Mesenchymal stem cell (in vitro differentiated cells and primary cell): ENCODE measurements around the gene COX8C. TPM values are rescaled to one million over a fixed set of nuclear protein-coding genes. Genes with fewer than 3 reads are reported as not detected.

Experiments
- DNase-seq: peaks from one replicate; pipeline ENCODE4 v3.0.0-alpha.2; 2013
- H2AFZ ChIP-seq: one replicate; pipeline ENCODE4 v1.6.1; 2013; ENCODE audit warnings: low read depth, mild to moderate bottlenecking, control low read depth, inconsistent platforms, low read length, moderate library complexity
- H2AK5ac ChIP-seq: 2 replicates; pipeline ENCODE4 v1.6.1; 2013; ENCODE audit warnings: low read length, moderate library complexity, mild to moderate bottlenecking, inconsistent platforms; ENCODE audit not compliant: severe bottlenecking
- H2BK120ac ChIP-seq: one replicate; pipeline ENCODE4 v1.6.1; 2013; ENCODE audit warnings: low read depth, mild to moderate bottlenecking, inconsistent platforms, low read length, moderate library complexity
- H2BK12ac ChIP-seq, 2 experiments: one replicate each; pipeline ENCODE4 v1.6.1; 2013; ENCODE audit warnings: inconsistent platforms in 2 of 2, low read length in 2 of 2, mild to moderate bottlenecking in 2 of 2, moderate library complexity in 2 of 2, control low read depth in 1 of 2
- H2BK15ac ChIP-seq: one replicate; pipeline ENCODE4 v1.6.1; 2013; ENCODE audit warnings: mild to moderate bottlenecking, low read depth, inconsistent platforms; ENCODE audit not compliant: poor library complexity, severe bottlenecking
- H2BK5ac ChIP-seq: 2 replicates; pipeline ENCODE4 v1.6.1; 2013; ENCODE audit warnings: low read depth, mild to moderate bottlenecking, low read length, control low read depth, inconsistent platforms; ENCODE audit not compliant: poor library complexity, severe bottlenecking
- H3K14ac ChIP-seq, 2 experiments: one replicate each; pipeline ENCODE4 v1.6.1; 2013; ENCODE audit warnings: inconsistent platforms in 2 of 2, low read length in 2 of 2, control low read depth in 1 of 2, mild to moderate bottlenecking in 1 of 2, moderate library complexity in 1 of 2
- H3K18ac ChIP-seq, 2 experiments: one replicate each; pipeline ENCODE4 v1.6.1; 2013; ENCODE audit warnings: inconsistent platforms in 2 of 2, low read length in 2 of 2, control low read depth in 1 of 2, low read depth in 1 of 2, mild to moderate bottlenecking in 1 of 2
- H3K23ac ChIP-seq, 2 experiments: one replicate each; pipeline ENCODE4 v1.6.1; 2013; ENCODE audit warnings: inconsistent platforms in 2 of 2, low read length in 2 of 2, mild to moderate bottlenecking in 2 of 2, moderate library complexity in 2 of 2, control low read depth in 1 of 2
- H3K27ac ChIP-seq: 2 replicates; pipeline ENCODE4 v1.5.1; 2013; ENCODE audit warnings: mild to moderate bottlenecking, moderate library complexity, low read length, control low read depth, inconsistent platforms; ENCODE audit not compliant: poor library complexity, severe bottlenecking
- H3K27me3 ChIP-seq, 2 experiments: 2 replicates each; pipeline versions ENCODE4 v1.6.1 to v1.7.0; 2013; ENCODE audit warnings: low read length in 2 of 2, mild to moderate bottlenecking in 2 of 2, moderate library complexity in 2 of 2, control low read depth in 1 of 2, inconsistent platforms in 1 of 2; ENCODE audit not compliant: control insufficient read depth in 1 of 2, insufficient read depth in 1 of 2
- H3K36me3 ChIP-seq, 2 experiments: 2 replicates each; pipeline versions ENCODE4 v1.6.1 to v1.7.0; 2013; ENCODE audit warnings: low read length in 2 of 2, control low read depth in 1 of 2, inconsistent platforms in 1 of 2, low read depth in 1 of 2, mild to moderate bottlenecking in 1 of 2; ENCODE audit not compliant: insufficient read depth in 2 of 2, control insufficient read depth in 1 of 2
- H3K4ac ChIP-seq, 2 experiments: one replicate each; pipeline ENCODE4 v1.6.1; 2013; ENCODE audit warnings: inconsistent platforms in 2 of 2, low read length in 2 of 2, mild to moderate bottlenecking in 2 of 2, moderate library complexity in 2 of 2, control low read depth in 1 of 2, low read depth in 1 of 2
- H3K4me1 ChIP-seq: 2 replicates; pipeline ENCODE4 v1.6.1; 2013; ENCODE audit warnings: low read depth, low read length, control low read depth; ENCODE audit not compliant: control insufficient read depth, insufficient read depth
- H3K4me2 ChIP-seq: 2 replicates; pipeline ENCODE4 v1.6.1; 2013; ENCODE audit warnings: low read length, mild to moderate bottlenecking, inconsistent platforms; ENCODE audit not compliant: poor library complexity, severe bottlenecking
- H3K4me3 ChIP-seq, 2 experiments: 2 replicates each; pipeline versions ENCODE4 v1.5.1 to v1.7.0; 2013; ENCODE audit warnings: low read length in 2 of 2, mild to moderate bottlenecking in 2 of 2, control low read depth in 1 of 2, low read depth in 1 of 2; ENCODE audit not compliant: insufficient read depth in 1 of 2
- H3K79me1 ChIP-seq: replicated peaks from 2 replicates; pipeline ENCODE4 v1.6.1; 2013; ENCODE audit warnings: mild to moderate bottlenecking, control low read depth, low read length, inconsistent platforms; ENCODE audit not compliant: poor library complexity, severe bottlenecking
- H3K9ac ChIP-seq: 2 replicates; pipeline ENCODE4 v1.7.0; 2013; ENCODE audit warnings: mild to moderate bottlenecking, low read length, moderate library complexity
- H3K9me3 ChIP-seq: 2 replicates; pipeline ENCODE4 v1.7.0; 2013; ENCODE audit warnings: mild to moderate bottlenecking, low read length; ENCODE audit not compliant: control insufficient read depth
- H4K8ac ChIP-seq: one replicate; pipeline ENCODE4 v1.6.1; 2013; ENCODE audit warnings: inconsistent platforms, mild to moderate bottlenecking, low read length, moderate library complexity
- H4K91ac ChIP-seq: one replicate; pipeline ENCODE4 v1.6.1; 2013; ENCODE audit warnings: mild to moderate bottlenecking, low read length, inconsistent platforms
- WGBS: methylation state at CpG from one replicate; pipeline ENCODE4 v1.1.7; 2013; ENCODE audit warnings: mixed read lengths; 5-methylcytosine and 5-hydroxymethylcytosine counted together
- polyA plus RNA-seq, 2 experiments: library from polyadenylated mRNA; stranded (reverse); fragments of 200-250 nt; gene quantifications; one replicate each; pipeline ENCODE4 v1.2.3, GENCODE V29; 2013

COX8C gene, protein sequence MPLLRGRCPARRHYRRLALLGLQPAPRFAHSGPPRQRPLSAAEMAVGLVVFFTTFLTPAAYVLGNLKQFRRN
- polyA plus RNA-seq (2013, experiment 1 of 2), result not detected
- not detected for polyA plus RNA-seq (2013, experiment 2 of 2)

DNA sequence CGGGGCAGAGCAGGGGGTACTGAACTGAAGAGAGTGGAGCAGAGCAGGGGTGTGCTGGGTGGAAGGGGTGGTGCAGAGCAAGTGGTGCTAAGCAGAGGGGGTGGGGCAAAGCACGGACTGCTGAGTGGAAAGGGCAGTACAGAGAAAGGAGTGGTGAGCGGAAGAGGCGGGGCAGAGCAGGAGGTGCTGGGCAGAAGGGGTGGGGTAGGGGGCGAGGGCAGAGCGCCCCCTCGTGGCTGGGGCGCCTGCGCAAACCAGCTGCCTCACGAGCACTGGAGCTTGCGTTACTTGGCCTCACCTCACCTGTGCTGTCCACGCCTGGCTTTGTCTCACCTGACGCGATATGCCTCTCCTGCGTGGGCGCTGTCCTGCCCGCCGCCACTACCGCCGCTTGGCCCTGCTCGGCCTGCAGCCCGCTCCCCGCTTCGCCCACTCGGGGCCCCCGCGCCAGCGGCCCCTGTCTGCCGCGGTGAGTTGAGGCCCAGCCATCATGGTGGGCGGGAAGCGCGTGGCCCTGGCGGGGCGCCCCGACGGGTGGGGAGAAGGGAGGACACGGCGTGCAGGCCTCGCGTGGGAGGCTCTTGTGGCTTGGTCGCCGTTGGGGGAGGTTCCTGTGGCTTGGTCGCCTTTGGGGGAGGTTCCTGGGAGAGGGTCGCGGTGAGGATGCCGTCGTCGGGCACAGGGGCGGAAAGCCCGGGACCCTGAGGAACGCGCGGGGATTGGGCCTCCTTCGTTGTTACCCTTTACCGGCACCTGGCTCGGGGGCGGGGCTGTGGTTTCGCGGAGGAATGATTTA is at the start of gene COX8C:
TSS of gene COX8C (plus strand) at position 257 of the 796 bp plus-strand sequence. CDS start at position 344, 87 bp downstream.
- DNase-seq, result no peak
- Histone ChIP-seq H3K36me3 (no peaks in the 10 kb centered on the region), H3K27ac (no peak within 1 kb of the TSS), H4K91ac (no peak within 1 kb of the TSS), H4K8ac (no peak within 1 kb of the TSS), H3K9me3 (peaks cover 5% of the 10 kb centered on the region), H3K4me3 (peak within 1 kb of the TSS in 1 of 2 experiments; percentile 25), H2BK120ac (no peak within 1 kb of the TSS), H3K4ac (no peak within 1 kb of the TSS), H2BK12ac (no peak within 1 kb of the TSS), H3K79me1 (no peaks in the 10 kb centered on the region), H3K23ac (no peak within 1 kb of the TSS), H3K18ac (no peak within 1 kb of the TSS), H3K14ac (no peak within 1 kb of the TSS), H2BK5ac (no peak within 1 kb of the TSS), H3K27me3 (no peaks in the 10 kb centered on the region), H3K4me1 (no peaks in the 10 kb centered on the region), H3K4me2 (no peak within 1 kb of the TSS), H3K9ac (no peak within 1 kb of the TSS), H2AFZ (no peak within 1 kb of the TSS), H2BK15ac (no peak within 1 kb of the TSS), H2AK5ac (no peak within 1 kb of the TSS)
- WGBS, result 97% methylated on average over 60 of the region's 60 CpGs

DNA sequence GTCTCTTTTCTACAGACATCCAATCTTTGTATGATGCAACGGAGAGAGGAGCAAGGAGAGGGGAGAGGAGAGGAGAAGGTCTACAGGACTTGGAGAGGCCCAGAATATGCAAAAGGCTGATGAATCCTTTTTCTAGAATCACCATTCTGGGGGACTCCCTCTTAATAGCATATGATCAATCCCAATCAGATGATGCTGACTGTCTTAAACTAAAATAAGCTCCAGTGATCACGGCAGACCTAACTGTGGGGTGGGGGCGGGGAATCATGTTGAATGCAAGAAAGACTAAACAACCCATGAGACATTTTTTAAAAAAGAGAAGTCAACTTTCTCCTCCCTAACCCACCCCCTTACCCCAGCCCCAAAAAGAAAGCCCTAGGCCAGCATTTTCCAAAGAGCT is 47.6 kb upstream of the COX8C start:
- Histone ChIP-seq H2AFZ (no peak overlapping the region), H3K4me3 (no peak overlapping the region), H3K4me2 (no peak overlapping the region), H2BK120ac (no peak overlapping the region), H3K9me3 (no peaks in the 10 kb centered on the region), H2BK12ac (no peak overlapping the region), H3K4ac (no peak overlapping the region), H3K27me3 (no peaks in the 10 kb centered on the region), H2BK15ac (no peak overlapping the region), H3K36me3 (peaks cover 0 to 5% of the 10 kb centered on the region in 2 experiments), H2AK5ac (no peak overlapping the region), H3K79me1 (peaks cover 5% of the 10 kb centered on the region), H4K91ac (no peak overlapping the region), H2BK5ac (no peak overlapping the region), H3K27ac (no peak overlapping the region), H3K9ac (no peak overlapping the region), H3K18ac (no peak overlapping the region), H4K8ac (no peak overlapping the region), H3K23ac (no peak overlapping the region), H3K4me1 (peaks cover 11% of the 10 kb centered on the region), H3K14ac (no peak overlapping the region)
- no peak for DNase-seq
- 100% methylated on average over 2 of the region's 3 CpGs for WGBS

DNA sequence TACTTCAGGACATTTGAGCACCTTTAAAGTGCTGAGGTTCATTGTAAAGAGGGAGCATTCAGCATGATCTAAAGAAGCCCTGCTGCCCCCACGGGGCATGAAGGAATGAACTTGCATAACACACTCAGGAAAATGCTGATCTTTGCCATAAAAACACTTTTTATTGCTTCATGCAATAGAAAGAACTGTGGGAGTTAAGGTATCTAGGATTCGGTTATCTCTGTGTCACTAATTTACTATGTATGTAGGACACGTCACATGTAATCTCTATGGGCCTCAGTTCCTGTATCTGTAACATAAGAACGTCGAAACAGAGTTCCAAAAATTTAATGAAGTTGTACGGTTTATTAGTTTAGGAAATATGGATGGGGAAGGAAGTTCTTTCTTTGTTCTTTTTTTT is 47.1 kb upstream of the COX8C start:
- no peaks in the 10 kb centered on the region for H3K9me3 ChIP-seq
- no peak overlapping the region for H2BK120ac ChIP-seq

DNA sequence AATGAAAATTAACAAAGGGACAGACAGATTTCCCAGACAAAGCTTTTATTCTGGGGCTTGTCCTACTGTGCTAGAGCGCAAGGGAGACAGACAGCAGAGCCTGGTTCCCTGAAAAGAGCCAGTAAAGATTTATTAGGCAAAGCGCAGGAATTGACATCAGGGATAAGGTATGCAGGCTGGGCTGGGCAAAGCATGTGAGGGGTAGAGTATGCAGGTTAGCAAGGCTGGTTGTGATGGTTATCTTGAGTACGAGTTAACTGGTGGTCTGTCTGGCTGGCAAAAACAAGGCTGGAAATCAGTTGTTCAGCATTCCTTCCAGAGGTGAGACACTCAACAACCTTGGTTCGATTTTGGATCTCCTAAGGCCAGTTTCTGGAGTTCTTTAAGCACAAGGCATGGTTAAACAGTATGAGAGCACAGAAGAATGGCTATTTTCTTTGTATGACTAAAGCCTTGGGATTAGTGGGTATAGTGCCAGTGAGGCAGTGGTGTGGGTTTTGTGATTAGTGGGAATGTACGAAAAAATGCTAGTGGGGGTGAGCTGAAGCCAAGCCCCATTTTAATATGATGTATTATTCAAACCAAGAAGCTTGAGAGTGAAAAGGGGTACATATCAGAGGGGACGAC is 45.0 kb upstream of the COX8C start:
- Histone ChIP-seq H2BK12ac (no peak overlapping the region), H3K9ac (no peak overlapping the region), H2AFZ (no peak overlapping the region), H3K4ac (no peak overlapping the region), H3K23ac (no peak overlapping the region), H3K18ac (no peak overlapping the region), H3K27me3 (no peaks in the 10 kb centered on the region), H2BK15ac (no peak overlapping the region), H3K4me3 (no peak overlapping the region), H3K4me2 (no peak overlapping the region), H3K36me3 (no peaks in the 10 kb centered on the region), H3K14ac (no peak overlapping the region), H3K27ac (peak overlapping the region; percentile 99), H4K91ac (no peak overlapping the region), H3K4me1 (peaks cover 14% of the 10 kb centered on the region), H2BK5ac (peak overlapping the region; percentile 15), H2BK120ac (no peak overlapping the region), H2AK5ac (peak overlapping the region; percentile 94), H4K8ac (no peak overlapping the region), H3K79me1 (peaks cover 2% of the 10 kb centered on the region), H3K9me3 (no peaks in the 10 kb centered on the region)
- DNase-seq, result peak; percentile 32
- 70% methylated on average over 5 of the region's 6 CpGs for WGBS

More for the DNA sequence above, 47.1 kb upstream of the COX8C start:
- no peak overlapping the region for H2BK12ac ChIP-seq
- H4K8ac ChIP-seq, result no peak overlapping the region
- H2AK5ac ChIP-seq, result no peak overlapping the region
- H2BK5ac ChIP-seq, result no peak overlapping the region
- no peak overlapping the region for H3K18ac ChIP-seq
- no peak overlapping the region for H3K4me3 ChIP-seq
- H2BK15ac ChIP-seq, result no peak overlapping the region
- peaks cover 0 to under 1% of the 10 kb centered on the region in 2 experiments for H3K36me3 ChIP-seq
- no peak overlapping the region for H3K27ac ChIP-seq
- no peak overlapping the region for H3K4me2 ChIP-seq
- 98% methylated on average over 5 of the region's 6 CpGs for WGBS
- peaks cover 2% of the 10 kb centered on the region for H3K79me1 ChIP-seq
- no peak overlapping the region for H4K91ac ChIP-seq
- H3K4me1 ChIP-seq, result peaks cover 12% of the 10 kb centered on the region
- no peak overlapping the region for H3K9ac ChIP-seq
- H3K14ac ChIP-seq, result no peak overlapping the region
- H3K27me3 ChIP-seq, result no peaks in the 10 kb centered on the region
- no peak overlapping the region for H3K23ac ChIP-seq
- no peak overlapping the region for H3K4ac ChIP-seq
- no peak for DNase-seq
- H2AFZ ChIP-seq, result no peak overlapping the region
